Activated T-helper 1 cell treated with anti-CD3 and anti-CD28 coated beads, Interleukin-2, amount 50 U/mL, for 16 hours (primary cell): ENCODE measurements around the gene RFPL3.
"Not testable (repeated sequence)": the region's sequence is repeated elsewhere in the genome, so short reads cannot be mapped to it uniquely, and the experiment has no call there.

Source experiments
- DNase-seq, 2 donors: peaks; one replicate each; pipeline ENCODE4 v3.0.0-alpha.2; 2020; ENCODE audit warnings: low read depth in 1 of 2, low spot score in 1 of 2

The RFPL3 gene

DNA sequence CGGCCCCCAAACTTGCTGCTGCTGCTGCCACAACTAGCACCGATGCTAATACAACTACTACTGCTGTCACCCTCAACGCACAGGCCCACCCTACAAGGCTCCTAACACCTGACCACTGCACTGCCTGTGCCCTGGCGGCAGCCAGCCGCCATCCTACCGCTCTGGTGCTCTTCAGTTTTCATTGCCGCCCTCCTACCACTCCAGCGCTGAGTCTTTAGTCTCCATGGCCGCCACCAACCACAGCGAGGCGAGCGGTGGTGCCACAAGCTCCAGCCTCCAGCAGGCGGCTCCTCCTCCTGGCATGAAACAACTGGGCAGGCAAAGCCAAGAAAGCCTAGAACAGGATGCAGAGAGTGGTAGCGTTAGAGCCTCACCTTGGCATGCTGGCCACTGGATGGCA is 5.0 kb upstream of the RFPL3 start:
- no peak for DNase-seq

GRCh38 chr22:32353292-32353691 is 4.4 kb upstream of the RFPL3 start:
- no peak for DNase-seq

DNA sequence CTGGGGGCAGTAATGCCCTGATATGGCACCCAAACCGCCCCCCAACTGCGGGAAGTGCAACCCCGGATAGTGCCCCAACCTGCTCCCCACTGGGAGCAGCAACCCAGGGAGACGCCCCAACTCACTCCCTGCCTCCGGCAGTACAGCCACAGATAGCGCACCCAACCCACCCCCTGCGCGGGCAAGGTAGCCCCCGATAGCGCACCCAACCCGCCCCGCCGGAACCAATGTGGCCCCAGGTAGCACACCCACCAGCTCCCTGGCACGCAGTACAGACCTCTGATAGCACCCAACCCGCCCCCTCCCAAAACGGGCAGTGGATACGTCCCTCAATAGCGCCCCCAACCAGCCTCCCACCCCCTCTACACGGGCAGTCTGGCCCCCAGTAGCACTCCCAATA is 3.8 kb upstream of the RFPL3 start:
- no peak for DNase-seq

DNA sequence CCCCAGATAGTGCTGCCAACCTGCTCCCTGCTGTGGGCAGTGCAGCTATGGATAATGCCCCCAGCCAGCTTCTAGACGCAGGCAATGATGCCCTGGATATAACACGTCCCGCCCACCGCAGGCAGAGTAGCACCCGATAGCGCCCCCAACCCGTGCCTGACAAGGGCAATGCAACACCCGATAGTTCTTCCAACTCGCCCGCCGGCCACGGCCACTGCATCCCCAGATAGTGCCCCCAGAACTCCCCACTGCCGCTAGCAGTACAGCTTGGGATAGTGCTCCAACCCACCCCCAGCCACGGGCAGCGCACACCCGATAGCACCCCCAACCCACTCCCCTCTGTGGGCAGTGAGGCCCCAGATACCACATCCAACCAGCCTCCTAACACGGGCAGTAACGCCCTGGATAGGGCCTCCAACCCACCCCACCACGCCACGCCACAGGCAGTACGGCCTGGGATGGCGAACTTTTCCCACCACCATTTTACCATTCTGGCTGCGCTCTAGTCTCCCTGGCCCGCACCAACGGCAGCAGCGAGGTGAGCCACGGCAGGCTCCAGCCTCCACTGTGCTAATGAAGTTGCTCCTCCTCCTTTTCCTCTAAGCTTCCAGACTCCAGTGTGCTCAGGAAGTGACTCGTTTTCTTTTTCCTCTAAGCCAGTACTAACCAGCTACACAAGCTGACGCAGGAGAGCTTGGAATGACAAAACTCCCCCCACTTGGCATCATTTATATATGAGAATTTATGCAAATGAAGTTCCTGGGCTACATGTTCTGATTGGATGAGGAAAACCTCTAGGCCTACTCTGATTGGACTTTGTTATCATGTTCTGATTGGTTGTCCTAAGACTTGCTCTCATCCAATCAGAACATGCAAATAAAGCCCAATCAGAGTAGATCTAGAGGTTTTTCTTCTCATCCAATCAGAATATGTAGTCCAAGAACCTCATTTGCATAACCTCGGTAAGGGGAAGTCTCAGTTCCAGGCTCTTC is 3.0 kb upstream of the RFPL3 start:
- no peak for DNase-seq

- DNase-seq = no peak
Observed at GRCh38 chr22:32355760-32356159, 1.9 kb upstream of the RFPL3 start.

GRCh38 chr22:32360096-32360495 is 2.4 kb downstream of the RFPL3 start:
- not testable (repeated sequence) for DNase-seq

DNA sequence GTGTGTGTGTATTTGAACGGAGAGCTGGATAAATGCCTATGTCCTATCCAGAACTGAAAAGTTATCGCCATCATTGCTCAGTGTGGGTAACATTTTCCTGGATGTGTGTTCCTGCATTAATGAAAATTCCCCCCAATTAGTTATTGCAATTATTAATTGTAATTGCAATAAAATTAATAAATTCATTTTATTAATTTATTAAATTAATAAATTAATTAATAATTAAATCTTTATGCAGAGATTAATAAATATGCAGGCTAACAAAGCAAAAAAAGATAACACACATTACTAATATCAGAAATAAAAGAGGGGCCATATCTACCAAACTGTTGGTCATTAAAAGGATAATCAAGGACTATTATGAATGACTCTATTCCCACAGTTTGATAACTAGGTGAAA is 3.6 kb downstream of the RFPL3 start:
- no peak for DNase-seq

DNA sequence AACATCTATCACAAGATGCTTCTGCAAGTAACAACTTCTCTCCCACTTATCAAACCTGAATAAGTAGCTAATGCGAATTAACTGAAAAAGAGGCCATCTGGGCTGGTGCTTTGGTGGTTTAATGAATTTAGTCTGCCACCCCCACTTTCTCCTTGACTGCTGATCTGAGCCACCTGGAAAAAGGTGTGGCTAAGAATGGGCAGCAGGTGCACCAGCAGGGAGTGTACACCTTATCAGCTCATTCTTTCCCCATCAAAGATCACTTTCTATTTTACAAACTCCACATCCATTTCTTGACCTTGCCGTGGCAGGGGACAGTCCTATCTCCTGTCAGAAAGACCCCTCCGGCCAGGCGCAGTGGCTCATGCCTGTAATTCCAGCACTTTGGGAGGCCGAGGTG is 6.5 kb downstream of the RFPL3 start:
- DNase-seq = no peak

- DNase-seq = no peak
Observed at GRCh38 chr22:32375678-32376450, 18.2 kb downstream of the RFPL3 start.

- no peak for DNase-seq
Observed at GRCh38 chr22:32376681-32377080, 19.0 kb downstream of the RFPL3 start.

DNA sequence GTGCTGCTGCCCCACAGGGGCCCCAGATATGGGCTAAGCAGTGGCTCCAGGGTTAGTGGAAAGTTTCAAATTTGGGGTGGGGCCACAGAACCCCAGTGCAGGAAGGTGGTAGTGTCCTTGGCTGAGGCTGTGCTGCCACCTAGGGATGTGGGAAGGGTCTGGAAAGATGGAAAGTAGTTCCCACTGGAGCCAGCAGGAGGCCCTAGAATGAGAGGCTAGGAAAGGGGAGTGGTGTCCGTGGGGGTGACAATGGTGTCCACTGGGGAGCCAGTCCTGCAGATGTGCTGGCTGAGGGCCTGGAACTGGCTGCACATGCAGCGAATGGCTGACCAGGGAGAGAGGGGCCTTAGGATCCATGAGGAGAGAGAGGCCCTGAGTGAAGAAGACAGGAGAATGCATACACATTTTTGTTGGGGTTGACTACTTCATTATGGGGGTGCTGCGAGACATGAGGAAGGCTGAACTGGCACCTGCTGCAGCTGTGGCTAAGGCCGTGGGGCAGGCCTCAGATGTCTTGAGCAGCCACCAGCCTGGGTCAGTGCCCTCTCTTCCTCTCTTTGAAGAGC is 21.1 kb downstream of the RFPL3 start:
- no peak for DNase-seq

DNA sequence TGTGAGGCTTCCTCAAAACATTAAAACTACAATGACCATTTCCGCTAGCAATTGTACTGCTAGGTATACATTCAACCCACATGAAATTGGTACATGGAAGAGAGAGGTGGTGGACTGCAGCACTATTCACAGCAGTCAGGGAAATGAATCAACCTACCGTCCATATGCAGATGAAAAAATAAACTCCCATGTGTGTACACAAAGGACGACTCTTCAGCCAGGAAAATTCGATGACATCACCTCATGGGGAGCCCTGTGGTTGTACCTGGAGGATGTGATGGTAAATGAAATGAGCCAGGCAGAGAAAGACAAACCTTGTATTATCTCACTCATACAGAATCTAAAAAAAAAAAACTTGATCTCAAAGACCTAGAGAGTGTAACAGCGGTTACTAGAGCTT is 23.3 kb downstream of the RFPL3 start:
- no peak for DNase-seq

GRCh38 chr22:32385681-32386080 is 28.0 kb downstream of the RFPL3 start:
- no peak for DNase-seq

- DNase-seq = no peak
Observed at GRCh38 chr22:32389685-32390084, 32.0 kb downstream of the RFPL3 start.

DNA sequence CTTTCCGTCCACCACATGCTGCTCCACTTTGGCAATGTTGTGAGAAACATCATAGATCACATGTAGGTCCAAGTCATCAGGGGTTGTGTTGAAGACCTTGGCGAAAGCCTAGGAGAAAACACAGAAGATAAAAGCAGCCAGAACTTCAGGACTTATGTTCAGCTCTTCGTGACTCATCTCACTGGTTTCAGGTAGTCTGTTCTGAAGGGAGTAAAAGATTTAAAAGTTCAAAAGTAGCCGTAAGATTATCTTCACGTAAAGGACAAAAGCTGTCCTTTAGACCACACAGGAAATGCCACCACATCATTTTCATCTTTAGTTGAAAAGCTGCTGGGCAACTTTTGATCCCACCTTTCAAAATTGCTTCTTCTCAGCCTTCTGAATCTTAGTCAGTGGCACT is 37.4 kb downstream of the RFPL3 start:
- no peak for DNase-seq

DNA sequence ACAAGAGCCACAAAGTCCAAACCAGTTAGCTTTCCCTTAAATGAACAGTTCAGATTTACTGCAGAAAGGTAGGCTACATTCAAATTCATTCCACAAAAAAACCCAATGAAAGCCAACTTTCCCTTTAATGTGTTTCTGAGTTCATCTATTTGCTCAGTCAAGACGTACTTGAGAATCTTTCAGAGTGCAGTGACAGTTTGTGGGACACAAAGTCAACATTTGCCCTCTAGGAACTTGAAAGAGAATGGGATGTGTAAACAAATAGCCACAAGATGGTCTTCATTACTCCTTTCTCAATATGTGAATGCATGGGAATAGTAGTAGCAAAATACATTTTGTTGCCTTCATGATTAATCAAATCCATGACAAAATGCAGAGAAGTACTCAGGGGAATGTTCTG is 38.6 kb downstream of the RFPL3 start:
- no peak for DNase-seq

DNA sequence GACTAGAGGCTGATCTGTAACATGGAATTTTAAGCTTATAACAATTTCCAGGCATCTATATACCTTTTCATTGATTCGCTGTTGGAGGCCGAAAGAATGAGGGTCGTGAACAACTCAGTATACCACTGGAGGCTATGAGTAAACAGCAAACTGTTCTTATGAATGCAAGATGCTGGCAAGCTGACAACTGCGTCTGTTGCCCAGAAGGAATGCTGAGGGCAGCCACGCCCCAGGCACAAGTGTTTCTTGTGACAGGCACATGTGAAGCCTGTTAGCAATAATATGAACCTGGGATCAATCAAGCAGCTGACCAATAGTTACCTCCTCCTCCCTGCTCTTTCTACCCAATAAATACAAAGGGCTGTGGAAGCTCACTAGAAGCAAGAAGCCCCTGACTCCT is 39.1 kb downstream of the RFPL3 start:
- no peak for DNase-seq

DNA sequence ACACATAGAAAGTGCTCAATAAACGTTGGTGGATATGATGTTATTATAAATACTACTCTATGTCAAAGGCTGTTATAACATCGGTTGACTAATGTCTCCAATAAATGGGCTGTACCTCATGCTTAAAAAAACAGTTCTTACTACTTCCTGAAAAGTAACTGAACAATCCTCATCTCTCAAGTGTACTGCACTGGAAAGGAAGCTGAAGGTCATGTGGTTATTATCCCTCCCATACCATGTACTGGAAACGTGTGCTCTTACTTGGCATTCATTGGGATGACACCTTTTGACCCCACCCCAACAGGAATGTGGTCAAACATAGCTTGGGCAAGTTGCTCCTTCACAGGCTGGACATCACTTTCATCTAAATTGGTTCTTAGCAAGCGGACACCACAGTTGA is 43.8 kb downstream of the RFPL3 start:
- no peak for DNase-seq

- no peak for DNase-seq
Observed at GRCh38 chr22:32404021-32404420, 46.4 kb downstream of the RFPL3 start.

GRCh38 chr22:32407312-32407711 is 49.6 kb downstream of the RFPL3 start:
- DNase-seq = no peak

- DNase-seq = no peak
Observed at GRCh38 chr22:32407936-32408335, 50.3 kb downstream of the RFPL3 start.

GRCh38 chr22:32409977-32410376 is 52.3 kb downstream of the RFPL3 start:
- no peak for DNase-seq
